Calu3 (cell line): ENCODE measurements around the gene MYO7A. TPM values are rescaled to one million over a fixed set of nuclear protein-coding genes. Genes with fewer than 3 reads are reported as not detected.

ENCODE experiments used
- BruUV-seq: library from RNA; stranded (reverse); fragments of 400-500 nt; replicated peaks from 2 replicates; lab custom pipeline; 2021; lab: Mats Ljungman, UMichigan
- CTCF ChIA-PET: fragments of 300-600 bp; sonication (Branson Sonifier 250); formaldehyde crosslinking; loops from one replicate; lab custom pipeline; 2022; ENCODE audit warnings: antibody characterized with exemption; lab: Charles Lee
- DNase-seq: peaks from one replicate; pipeline ENCODE4 v3.0.0; 2022
- H3K27ac Mint-ChIP-seq: one replicate; pipeline ENCODE4 v1.8.0; 2022; ENCODE audit warnings: mixed read lengths; ENCODE audit not compliant: unreplicated experiment
- H3K27me3 Mint-ChIP-seq: one replicate; pipeline ENCODE4 v1.8.0; 2022; ENCODE audit warnings: mixed read lengths; ENCODE audit not compliant: unreplicated experiment
- H3K36me3 Mint-ChIP-seq: one replicate; pipeline ENCODE4 v1.8.0; 2022; ENCODE audit warnings: mild to moderate bottlenecking, moderate library complexity, mixed read lengths; ENCODE audit not compliant: insufficient read depth, unreplicated experiment
- H3K4me1 Mint-ChIP-seq: one replicate; pipeline ENCODE4 v1.8.0; 2022; ENCODE audit warnings: mild to moderate bottlenecking, low read depth, mixed read lengths; ENCODE audit not compliant: unreplicated experiment
- H3K4me3 Mint-ChIP-seq: one replicate; pipeline ENCODE4 v1.8.0; 2022; ENCODE audit warnings: mild to moderate bottlenecking, low read depth, moderate library complexity, mixed read lengths; ENCODE audit not compliant: unreplicated experiment
- H3K9me3 Mint-ChIP-seq: one replicate; pipeline ENCODE4 v1.8.0; 2022; ENCODE audit warnings: low read depth, mixed read lengths; ENCODE audit not compliant: unreplicated experiment
- CTCF ChIP-seq: fragments of 200-600 bp; IDR thresholded peaks from one replicate; pipeline ENCODE4 v1.8.0; 2022; ENCODE audit warnings: antibody characterized with exemption; ENCODE audit not compliant: unreplicated experiment
- intact Hi-C: fragments of 100-400 bp; cut with micrococcal nuclease; formaldehyde crosslinking; loops from one replicate; pipeline ENCODE4 v1.10.0; 2022; ENCODE audit not compliant: unreplicated experiment
- total RNA-seq: library from RNA; stranded (reverse); gene quantifications from 2 replicates; pipeline ENCODE4 v1.2.3, GENCODE V29; 2022

Gene MYO7A
- total RNA-seq, 1 experiment from 2014 or later = 3.7 TPM

DNA sequence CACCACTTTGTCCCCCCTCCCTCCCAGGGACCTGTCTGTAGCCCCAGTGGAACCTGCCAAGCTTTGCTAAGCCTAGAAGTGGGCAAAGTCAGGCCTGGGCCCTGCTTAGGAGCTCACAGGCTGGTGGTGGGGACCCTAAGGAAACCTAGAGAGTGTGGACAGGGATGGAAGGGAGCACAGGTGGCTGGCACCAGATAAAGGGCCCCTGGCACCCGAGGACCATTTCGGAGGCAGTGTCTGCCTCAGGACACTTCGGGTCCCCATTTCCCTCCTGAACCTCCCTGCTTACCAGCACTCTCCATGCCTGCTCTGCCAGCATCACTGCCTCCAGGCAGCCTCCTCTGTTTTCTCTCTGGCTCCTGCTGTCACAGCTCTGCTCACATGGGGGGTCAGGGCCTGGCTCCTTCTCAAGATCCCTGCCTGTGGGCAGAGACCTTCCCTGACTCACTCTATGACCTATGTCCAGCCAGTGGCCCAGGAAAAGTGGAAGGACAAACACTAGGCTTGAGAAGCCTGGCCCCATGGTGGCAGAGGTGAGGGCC is 39.0 kb upstream of the MYO7A start:
- peaks cover 13% of the 10 kb centered on the region for H3K36me3 Mint-ChIP-seq
- peaks cover 60% of the 10 kb centered on the region for H3K4me1 Mint-ChIP-seq
- CTCF ChIA-PET = interaction anchor here (1.2 to 4.0 kb wide), 3 partner anchors 16 to 26 kb away, joined by 4 to 71 read pairs (median 9); no protein-coding TSS in a partner anchor
- H3K27ac Mint-ChIP-seq = peak overlapping the region; percentile 70
- intact Hi-C loops = loop anchor here (2.0 kb wide), 1 partner anchor 14 kb away; no protein-coding TSS in a partner anchor
- no peak for TF ChIP-seq CTCF
- H3K9me3 Mint-ChIP-seq = no peaks in the 10 kb centered on the region
- H3K4me3 Mint-ChIP-seq = no peak overlapping the region
- H3K27me3 Mint-ChIP-seq = no peaks in the 10 kb centered on the region
- no peak for DNase-seq
- BruUV-seq = no TSS peak

GRCh38 chr11:77090046-77090372 is 38.0 kb upstream of the MYO7A start:
- CTCF ChIA-PET = interaction anchor here (1.6 to 4.0 kb wide), 7 partner anchors 15 to 63 kb away, joined by 7 to 97 read pairs (median 23); partner anchors contain the start of gene CAPN5
- no peaks in the 10 kb centered on the region for H3K27me3 Mint-ChIP-seq
- BruUV-seq = no TSS peak
- no peak overlapping the region for H3K27ac Mint-ChIP-seq
- peaks cover 60% of the 10 kb centered on the region for H3K4me1 Mint-ChIP-seq
- no peak overlapping the region for H3K4me3 Mint-ChIP-seq
- peaks cover 13% of the 10 kb centered on the region for H3K36me3 Mint-ChIP-seq
- no peak for TF ChIP-seq CTCF
- DNase-seq = no peak
- no peaks in the 10 kb centered on the region for H3K9me3 Mint-ChIP-seq
- intact Hi-C loops = no loop called here

DNA sequence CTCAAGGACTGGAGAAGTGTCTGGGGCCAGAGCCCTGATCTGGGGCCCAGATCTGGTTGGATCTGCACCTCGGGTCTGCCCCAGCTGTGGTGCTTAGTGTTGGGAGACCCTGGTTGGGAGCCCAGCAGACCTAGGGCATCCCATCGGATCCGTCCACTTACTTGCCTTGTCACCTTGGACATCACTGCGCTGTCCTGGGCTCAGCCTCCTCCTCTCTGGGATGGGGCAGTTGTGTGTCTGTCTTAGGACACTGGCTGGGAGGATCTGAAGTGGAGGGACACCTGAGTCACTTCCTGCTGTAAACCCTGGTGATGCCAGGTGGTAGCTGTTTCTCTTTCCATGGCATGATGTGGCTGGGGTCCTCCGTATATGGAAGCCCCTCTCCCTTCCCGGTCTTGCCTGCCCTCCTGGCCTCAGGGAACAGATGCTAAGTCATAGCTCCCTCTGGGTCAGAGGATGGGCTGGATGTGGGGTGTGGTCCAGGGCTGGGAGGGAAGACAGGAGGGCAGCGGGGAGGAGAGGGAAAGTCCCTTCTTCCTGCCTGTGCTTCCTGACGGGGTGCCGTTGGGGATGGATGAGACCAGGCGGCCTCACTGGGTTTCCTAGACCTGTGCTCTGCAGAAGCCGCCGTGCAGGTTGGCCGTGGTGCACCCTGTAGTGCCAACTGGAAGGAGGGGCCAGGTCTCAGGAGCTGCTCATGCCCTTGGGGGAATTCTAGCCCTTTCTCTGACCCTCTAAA is 37.5 kb upstream of the MYO7A start:
- TF ChIP-seq CTCF = no peak
- no TSS peak for BruUV-seq
- Mint-ChIP-seq H3K4me1 (peaks cover 57% of the 10 kb centered on the region), H3K27ac (no peak overlapping the region), H3K27me3 (no peaks in the 10 kb centered on the region), H3K36me3 (peaks cover 13% of the 10 kb centered on the region), H3K9me3 (no peaks in the 10 kb centered on the region), H3K4me3 (no peak overlapping the region)
- DNase-seq = no peak
- CTCF ChIA-PET = interaction anchor here (0.9 to 4.0 kb wide), 18 partner anchors 8 to 170 kb away, joined by 3 to 97 read pairs (median 8); partner anchors contain the start of gene CAPN5
- intact Hi-C loops = loop anchor here (1.0 kb wide), 3 partner anchors 27 to 170 kb away; no protein-coding TSS in a partner anchor

GRCh38 chr11:77091146-77091940 is 36.7 kb upstream of the MYO7A start:
- H3K9me3 Mint-ChIP-seq = no peaks in the 10 kb centered on the region
- DNase-seq = peak; percentile 89
- CTCF ChIA-PET = interaction anchor here (0.6 to 4.0 kb wide), 22 partner anchors 9 to 694 kb away, joined by 3 to 97 read pairs (median 7); partner anchors contain the start of gene CAPN5
- TF ChIP-seq CTCF = peak; percentile 95
- no peak overlapping the region for H3K4me3 Mint-ChIP-seq
- BruUV-seq = no TSS peak
- intact Hi-C loops = loop anchor here (1.0 kb wide), 3 partner anchors 28 to 171 kb away; no protein-coding TSS in a partner anchor
- peaks cover 56% of the 10 kb centered on the region for H3K4me1 Mint-ChIP-seq
- no peaks in the 10 kb centered on the region for H3K27me3 Mint-ChIP-seq
- H3K36me3 Mint-ChIP-seq = peaks cover 13% of the 10 kb centered on the region
- H3K27ac Mint-ChIP-seq = no peak overlapping the region
